Type B pancreatic cell (in vitro differentiated cells): ENCODE measurements around the gene NKAP. TPM values are rescaled to one million over a fixed set of nuclear protein-coding genes. Genes with fewer than 3 reads are reported as not detected.
"Not testable (repeated sequence)": the region's sequence is repeated elsewhere in the genome, so short reads cannot be mapped to it uniquely, and the experiment has no call there.

Experiments used
- DNase-seq: peaks from one replicate; pipeline ENCODE4 v3.0.0; 2021; ENCODE audit warnings: mixed read lengths; ENCODE audit not compliant: unreplicated experiment; ENCODE audit errors: extremely low spot score
- H3K27ac Mint-ChIP-seq: 2 replicates; pipeline ENCODE4 v1.8.0; 2021; ENCODE audit warnings: mild to moderate bottlenecking, mixed read lengths
- H3K27me3 Mint-ChIP-seq: 2 replicates; pipeline ENCODE4 v1.8.0; 2021; ENCODE audit warnings: mixed read lengths
- H3K36me3 Mint-ChIP-seq: 2 replicates; pipeline ENCODE4 v1.8.0; 2021; ENCODE audit warnings: mixed read lengths
- H3K4me1 Mint-ChIP-seq: one replicate; pipeline ENCODE4 v1.8.0; 2021; ENCODE audit warnings: mixed read lengths; ENCODE audit not compliant: unreplicated experiment
- H3K4me3 Mint-ChIP-seq: 2 replicates; pipeline ENCODE4 v1.8.0; 2021; ENCODE audit warnings: mild to moderate bottlenecking, mixed read lengths
- H3K9me3 Mint-ChIP-seq: 2 replicates; pipeline ENCODE4 v1.8.0; 2021; ENCODE audit warnings: mixed read lengths
- CTCF ChIP-seq: fragments of 200-600 bp; sonication (generic); conservative IDR thresholded peaks from 2 replicates; pipeline ENCODE4 v1.5.0; 2021; ENCODE audit warnings: antibody characterized with exemption, mild to moderate bottlenecking
- total RNA-seq: library from RNA; stranded (reverse); gene quantifications from 2 replicates; pipeline ENCODE4 v1.2.1, GENCODE V29; 2021; ENCODE audit warnings: low replicate concordance

NKAP gene
- total RNA-seq, 1 donor from 2014 or later = 9.1 TPM

GRCh38 chrX:119945481-119945880 lies 1.9 kb upstream of the NKAP start:
- DNase-seq = no peak
- Mint-ChIP-seq H3K4me3 (no peak overlapping the region), H3K27me3 (peaks cover 3% of the 10 kb centered on the region), H3K9me3 (no peaks in the 10 kb centered on the region), H3K4me1 (peaks cover 9% of the 10 kb centered on the region), H3K27ac (no peak overlapping the region), H3K36me3 (peaks cover 4% of the 10 kb centered on the region)
- no peak for TF ChIP-seq CTCF

GRCh38 chrX:119942831-119943184 lies 743 bp downstream of the NKAP start:
- H3K4me3 Mint-ChIP-seq = peak overlapping the region; percentile 92
- H3K9me3 Mint-ChIP-seq = no peaks in the 10 kb centered on the region
- H3K27ac Mint-ChIP-seq = peak overlapping the region; percentile 93
- H3K4me1 Mint-ChIP-seq = peaks cover 9% of the 10 kb centered on the region
- DNase-seq = no peak
- no peak for TF ChIP-seq CTCF
- H3K36me3 Mint-ChIP-seq = peaks cover 4% of the 10 kb centered on the region
- no peaks in the 10 kb centered on the region for H3K27me3 Mint-ChIP-seq

- H3K36me3 Mint-ChIP-seq = peaks cover 4% of the 10 kb centered on the region
- H3K4me1 Mint-ChIP-seq = peaks cover 9% of the 10 kb centered on the region
- DNase-seq = no peak
- TF ChIP-seq CTCF = no peak
- no peaks in the 10 kb centered on the region for H3K27me3 Mint-ChIP-seq
- H3K27ac Mint-ChIP-seq = peak overlapping the region; percentile 93
- H3K4me3 Mint-ChIP-seq = peak overlapping the region; percentile 92
- H3K9me3 Mint-ChIP-seq = no peaks in the 10 kb centered on the region
Measured at GRCh38 chrX:119942173-119942819, 1.3 kb downstream of the NKAP start.

GRCh38 chrX:119941336-119941735 lies 2.2 kb downstream of the NKAP start:
- no peak for TF ChIP-seq CTCF
- no peaks in the 10 kb centered on the region for H3K9me3 Mint-ChIP-seq
- DNase-seq = no peak
- H3K36me3 Mint-ChIP-seq = peaks cover 4% of the 10 kb centered on the region
- H3K4me3 Mint-ChIP-seq = no peak overlapping the region
- no peaks in the 10 kb centered on the region for H3K27me3 Mint-ChIP-seq
- peaks cover 9% of the 10 kb centered on the region for H3K4me1 Mint-ChIP-seq
- H3K27ac Mint-ChIP-seq = no peak overlapping the region

GRCh38 chrX:119935215-119935874 lies 8.2 kb downstream of the NKAP start:
- no peak for TF ChIP-seq CTCF
- no peak overlapping the region for H3K27ac Mint-ChIP-seq
- H3K27me3 Mint-ChIP-seq = no peaks in the 10 kb centered on the region
- DNase-seq = no peak
- no peaks in the 10 kb centered on the region for H3K4me1 Mint-ChIP-seq
- no peaks in the 10 kb centered on the region for H3K9me3 Mint-ChIP-seq
- H3K36me3 Mint-ChIP-seq = peaks cover 8% of the 10 kb centered on the region
- no peak overlapping the region for H3K4me3 Mint-ChIP-seq

GRCh38 chrX:119922391-119922790 lies 21.2 kb downstream of the NKAP start:
- not testable (repeated sequence) for H3K36me3 Mint-ChIP-seq, H3K9me3 Mint-ChIP-seq, H3K27ac Mint-ChIP-seq, DNase-seq, H3K4me3 Mint-ChIP-seq, H3K27me3 Mint-ChIP-seq, H3K4me1 Mint-ChIP-seq
